Omental fat pad (tissue), 4 donors: Measurements from ENCODE around the gene GLG1. TPM values are rescaled to one million over a fixed set of nuclear protein-coding genes. Genes with fewer than 3 reads are reported as not detected.

ENCODE experiments used
- small RNA-seq: library from RNA; depleted of rRNA; stranded (forward); fragments of <200 nt; gene quantifications from one replicate; pipeline ENCODE3, GENCODE V24; 2016
- total RNA-seq, 4 donors: library from RNA; depleted of rRNA; stranded (reverse); fragments of >200 nt; gene quantifications; one replicate each; pipeline ENCODE4 v1.1.0, GENCODE V29; 2016

The GLG1 gene
- total RNA-seq, 4 donors from 2014 or later = 107 to 160 (median 122) TPM

Small RNA genes lying within 50 kb of the gene (small RNA-seq; reads per million reads assigned to genes)
- gene RF00019 (not detected), gene RNU6-237P (not detected)

Other genes starting within 250 kb of the GLG1 start
- 1 to 10 TPM in 3 of 4 donors, not detected in 1; 2.7 to 8.0 (median 3.4) TPM for gene NPIPB15, start 230.8 kb downstream of the GLG1 start, total RNA-seq
- gene CLEC18B, start 185.6 kb downstream of the GLG1 start, total RNA-seq = under 1 TPM in 2 of 4 donors, not detected in 2; 0.63 to 0.65 TPM
- 10 to 100 TPM in 3 of 4 donors, 1 to 10 TPM in 1; 8.9 to 23.5 (median 19.8) TPM for gene RFWD3, start 59.8 kb upstream of the GLG1 start, total RNA-seq
- 10 to 100 TPM; 18.4 to 47.9 (median 31.9) TPM for gene MLKL, start 93.7 kb upstream of the GLG1 start, total RNA-seq
- gene FA2H, start 167.7 kb upstream of the GLG1 start, total RNA-seq = not detected